SK-N-SH (cell line): Measurements from ENCODE around the gene TLE1. TPM values are rescaled to one million over a fixed set of nuclear protein-coding genes. Genes with fewer than 3 reads are reported as not detected.

ENCODE experiments used
- CTCF ChIA-PET: fragments of 300-600, 350-600 bp; formaldehyde crosslinking; extraction: SDS; loops from one replicate; lab custom pipeline; 2021; lab: Yijun Ruan, JAX
- POLR2A ChIA-PET: fragments of 350-600 bp; sonication (Branson Sonifier 250); formaldehyde crosslinking; extraction: SDS; loops from one replicate; lab custom pipeline; 2020; ENCODE audit warnings: antibody characterized with exemption, inconsistent platforms; lab: Yijun Ruan, JAX
- DNase-seq: peaks from one replicate; pipeline ENCODE4 v3.0.0; 2012
- H2AFZ ChIP-seq: fragments of 200-600 bp; sonication (generic); 2 replicates; pipeline ENCODE4 v1.8.1; 2016; ENCODE audit warnings: antibody characterized with exemption, mild to moderate bottlenecking, low read depth
- H3F3A ChIP-seq: fragments of 200-600 bp; sonication (generic); replicated peaks from 2 replicates; pipeline ENCODE3; 2016; ENCODE audit warnings: antibody characterized with exemption, mild to moderate bottlenecking; ENCODE audit not compliant: insufficient read depth
- H3K27ac ChIP-seq, 2 experiments: fragments of 200-500 bp in 1 of 2; fragments of 200-600 bp in 1 of 2; sonication (Bioruptor generic) in 1 of 2; sonication (generic), shearing (Covaris generic) in 1 of 2; 2 replicates each; pipeline versions ENCODE4 v1.5.1 to v1.6.1; 2014 to 2016; ENCODE audit warnings: low read depth in 2 of 2, inconsistent platforms in 1 of 2, low read length in 1 of 2, mild to moderate bottlenecking in 1 of 2, mixed read lengths in 1 of 2
- H3K27me3 ChIP-seq: fragments of 200-600 bp; sonication (generic), shearing (Covaris generic); 2 replicates; pipeline ENCODE4 v1.6.1; 2016; ENCODE audit warnings: mixed run types; ENCODE audit not compliant: insufficient read depth
- H3K36me3 ChIP-seq, 2 experiments: fragments of 200-500 bp in 1 of 2; fragments of 200-600 bp in 1 of 2; sonication (Bioruptor generic) in 1 of 2; sonication (generic) in 1 of 2; replicated peaks in 1 of 2; 2 replicates each; pipeline versions ENCODE3 to v1.5.1; 2014 to 2016; ENCODE audit warnings: low read length in 1 of 2, mild to moderate bottlenecking in 1 of 2; ENCODE audit not compliant: insufficient read depth in 2 of 2, control insufficient read depth in 1 of 2
- H3K4me1 ChIP-seq, 2 experiments: fragments of 200-500 bp in 1 of 2; fragments of 200-600 bp in 1 of 2; sonication (Bioruptor generic) in 1 of 2; sonication (generic), shearing (Covaris generic) in 1 of 2; 2 replicates each; pipeline versions ENCODE4 v1.5.1 to v1.6.1; 2014 to 2016; ENCODE audit warnings: low read depth in 1 of 2, low read length in 1 of 2, mixed run types in 1 of 2; ENCODE audit not compliant: insufficient read depth in 2 of 2, control insufficient read depth in 1 of 2
- H3K4me2 ChIP-seq: fragments of 200-600 bp; sonication (generic), shearing (Covaris generic); 2 replicates; pipeline ENCODE4 v1.6.1; 2017; ENCODE audit warnings: mixed run types
- H3K4me3 ChIP-seq, 2 experiments: fragments of 200-500 bp in 1 of 2; fragments of 200-600 bp in 1 of 2; sonication (Bioruptor generic) in 1 of 2; sonication (generic), shearing (Covaris generic) in 1 of 2; 2 replicates each; pipeline versions ENCODE4 v1.5.1 to v1.8.1; 2014 to 2016; ENCODE audit warnings: low read depth in 2 of 2, inconsistent platforms in 1 of 2, low read length in 1 of 2, mild to moderate bottlenecking in 1 of 2, mixed read lengths in 1 of 2, moderate library complexity in 1 of 2
- H3K79me2 ChIP-seq: fragments of 200-600 bp; sonication (generic); 2 replicates; pipeline ENCODE4 v1.8.1; 2017; ENCODE audit warnings: mild to moderate bottlenecking; ENCODE audit not compliant: insufficient read depth
- H3K9ac ChIP-seq: fragments of 200-600 bp; sonication (generic); 2 replicates; pipeline ENCODE4 v1.6.1; 2017; ENCODE audit warnings: mixed run types
- H3K9me2 ChIP-seq: fragments of 200-600 bp; sonication (generic); 2 replicates; pipeline ENCODE4 v1.6.1; 2017; ENCODE audit warnings: mixed run types
- H3K9me3 ChIP-seq: fragments of 200-600 bp; sonication (generic); 2 replicates; pipeline ENCODE4 v1.6.1; 2017; ENCODE audit warnings: mixed run types, mild to moderate bottlenecking, moderate library complexity
- H4K20me1 ChIP-seq: fragments of 200-600 bp; sonication (generic); 2 replicates; pipeline ENCODE4 v1.6.1; 2017; ENCODE audit warnings: mild to moderate bottlenecking, mixed run types; ENCODE audit not compliant: insufficient read depth
- CHD2 ChIP-seq: fragments of 150-350 bp; IDR thresholded peaks from 2 replicates; pipeline ENCODE4 v1.6.1; 2018; ENCODE audit warnings: low read length; ENCODE audit not compliant: partially characterized antibody
- ELF1 ChIP-seq: IDR thresholded peaks from 2 replicates; pipeline ENCODE4 v1.4.0; 2012
- EP300 ChIP-seq, 2 experiments: IDR thresholded peaks; 2 replicates each; pipeline versions ENCODE4 v1.4.0 to v1.6.1; 2012; ENCODE audit warnings: borderline replicate concordance in 1 of 2, low read depth in 1 of 2, low read length in 1 of 2
- FOXJ3 ChIP-seq: sonication (generic); formaldehyde crosslinking; IDR thresholded peaks from 2 replicates; pipeline ENCODE4 v1.5.1; 2020; ENCODE audit warnings: mild to moderate bottlenecking, missing genetic modification reagents
- GABPA ChIP-seq: IDR thresholded peaks from 2 replicates; pipeline ENCODE4 v1.4.0; 2012; ENCODE audit warnings: low read depth, mild to moderate bottlenecking
- JUND ChIP-seq: IDR thresholded peaks from 2 replicates; pipeline ENCODE4 v1.4.0; 2012
- MXI1 ChIP-seq: IDR thresholded peaks from 2 replicates; pipeline ENCODE4 v1.6.1; 2012; ENCODE audit warnings: mild to moderate bottlenecking, low read depth, low read length, improper control_type of control experiment
- NFIC ChIP-seq: IDR thresholded peaks from 2 replicates; pipeline ENCODE4 v1.4.0; 2012; ENCODE audit warnings: borderline replicate concordance
- POLR2AphosphoS5 ChIP-seq: IDR thresholded peaks from 2 replicates; pipeline ENCODE4 v1.6.1; 2012; ENCODE audit warnings: low read depth, low read length
- RFX5 ChIP-seq: IDR thresholded peaks from 2 replicates; pipeline ENCODE4 v1.6.1; 2012; ENCODE audit warnings: mild to moderate bottlenecking, improper control_type of control experiment, low read length
- RXRA ChIP-seq: IDR thresholded peaks from 2 replicates; pipeline ENCODE4 v1.4.0; 2012; ENCODE audit warnings: low read depth, mild to moderate bottlenecking, borderline replicate concordance
- TCF12 ChIP-seq: IDR thresholded peaks from 2 replicates; pipeline ENCODE4 v1.4.0; 2012
- YY1 ChIP-seq: IDR thresholded peaks from 2 replicates; pipeline ENCODE4 v1.4.0; 2012; ENCODE audit warnings: low read depth, mild to moderate bottlenecking
- whole genome bisulfite sequencing: methylation state at CpG from one replicate; pipeline ENCODE4 v1.1.6; 2017; ENCODE audit warnings: low lambda C conversion rate; 5-methylcytosine and 5-hydroxymethylcytosine counted together
- polyA plus RNA-seq, 3 experiments: library from polyadenylated mRNA; depleted of rRNA; stranded (reverse); fragments of >200 nt; gene quantifications; 2 replicates each; pipeline ENCODE4 v1.2.3, GENCODE V29; 2012
- TF ChIP-seq, protein P1 (sequence below): IDR thresholded peaks from 2 replicates; pipeline ENCODE4; 2012
- TF ChIP-seq, protein P2 (sequence below): IDR thresholded peaks from 2 replicates; pipeline ENCODE4 v1.4.0; 2012; ENCODE audit warnings: low read depth
- TF ChIP-seq, protein P3 (sequence below): IDR thresholded peaks from 2 replicates; pipeline ENCODE4 v1.4.0; 2012; ENCODE audit warnings: low read depth, borderline replicate concordance

TLE1 gene
- polyA plus RNA-seq, 1 of the 3 experiments (the other 2 are of a cell fraction): 33.0 TPM

DNA sequence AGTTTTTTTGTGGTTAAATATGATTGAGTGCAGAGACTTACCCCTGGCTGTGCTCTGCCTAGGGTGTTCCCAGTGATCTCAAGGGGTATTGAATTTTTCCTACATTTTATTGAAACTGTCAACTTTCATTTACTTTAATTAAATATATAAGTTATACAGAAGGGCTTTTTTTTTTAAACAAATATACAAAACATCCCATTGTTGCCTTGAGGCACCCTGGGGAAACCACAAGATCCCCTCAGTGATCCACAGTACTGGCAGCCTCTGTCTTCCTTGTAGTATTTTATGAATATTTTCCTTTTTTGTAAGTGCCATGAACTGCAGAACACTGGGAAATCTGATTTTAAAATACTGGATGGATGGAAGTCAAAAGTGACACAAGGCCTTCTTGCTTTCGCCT lies 123.7 kb downstream of the TLE1 start:
- H3K36me3 ChIP-seq: no peaks in the 10 kb centered on the region
- peaks cover 4% of the 10 kb centered on the region for H3F3A ChIP-seq
- H3K9ac ChIP-seq: no peak overlapping the region
- H3K27ac ChIP-seq: no peak overlapping the region
- WGBS: 100% methylated on average over 1 of the region's 1 CpG
- H3K27me3 ChIP-seq: no peaks in the 10 kb centered on the region
- no peaks in the 10 kb centered on the region for H3K9me3 ChIP-seq
- H3K79me2 ChIP-seq: no peaks in the 10 kb centered on the region
- H3K4me3 ChIP-seq: no peak overlapping the region
- peaks cover 0 to 11% of the 10 kb centered on the region in 2 experiments; a peak in 3 of 4 replicates for H3K4me1 ChIP-seq
- H4K20me1 ChIP-seq: no peaks in the 10 kb centered on the region
- no peak overlapping the region for H3K4me2 ChIP-seq
- POLR2A ChIA-PET: no interaction called here
- no peaks in the 10 kb centered on the region for H3K9me2 ChIP-seq
- DNase-seq: no peak
- CTCF ChIA-PET: no interaction called here
- no peak overlapping the region for H2AFZ ChIP-seq
- TF ChIP-seq, protein P1, sequence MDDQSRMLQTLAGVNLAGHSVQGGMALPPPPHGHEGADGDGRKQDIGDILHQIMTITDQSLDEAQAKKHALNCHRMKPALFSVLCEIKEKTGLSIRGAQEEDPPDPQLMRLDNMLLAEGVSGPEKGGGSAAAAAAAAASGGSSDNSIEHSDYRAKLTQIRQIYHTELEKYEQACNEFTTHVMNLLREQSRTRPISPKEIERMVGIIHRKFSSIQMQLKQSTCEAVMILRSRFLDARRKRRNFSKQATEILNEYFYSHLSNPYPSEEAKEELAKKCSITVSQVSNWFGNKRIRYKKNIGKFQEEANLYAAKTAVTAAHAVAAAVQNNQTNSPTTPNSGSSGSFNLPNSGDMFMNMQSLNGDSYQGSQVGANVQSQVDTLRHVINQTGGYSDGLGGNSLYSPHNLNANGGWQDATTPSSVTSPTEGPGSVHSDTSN: peak; percentile 18; the same call in 1 of the 2 replicates
- TF ChIP-seq JUND (no peak), EP300 (IDR thresholded peaks at IDR 0.05; ENCODE audit: borderline replicate concordance in 1 of 2, low read depth in 1 of 2, low read length in 1 of 2) (peak in 1 of 2 experiments; percentile 34; a peak in 1 of 4 replicates), TCF12 (peak; percentile 55), RFX5 (no peak), POLR2AphosphoS5 (no peak)
- TF ChIP-seq, protein P2, sequence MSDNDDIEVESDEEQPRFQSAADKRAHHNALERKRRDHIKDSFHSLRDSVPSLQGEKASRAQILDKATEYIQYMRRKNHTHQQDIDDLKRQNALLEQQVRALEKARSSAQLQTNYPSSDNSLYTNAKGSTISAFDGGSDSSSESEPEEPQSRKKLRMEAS: no peak

- no peak overlapping the region for H3K4me3 ChIP-seq
- ChIA-PET POLR2A (no interaction called here), CTCF (no interaction called here)
- H3K36me3 ChIP-seq: no peaks in the 10 kb centered on the region
- H3K27ac ChIP-seq: no peak overlapping the region
- H3K4me1 ChIP-seq: peaks cover 0 to 16% of the 10 kb centered on the region in 2 experiments
- H2AFZ ChIP-seq: no peak overlapping the region
- no peaks in the 10 kb centered on the region for H4K20me1 ChIP-seq
- H3K79me2 ChIP-seq: no peaks in the 10 kb centered on the region
- no peak overlapping the region for H3K4me2 ChIP-seq
- H3F3A ChIP-seq: peaks cover 4% of the 10 kb centered on the region
- no peak overlapping the region for H3K9ac ChIP-seq
- no peaks in the 10 kb centered on the region for H3K9me2 ChIP-seq
- no peak for DNase-seq
- no peak for TF ChIP-seq RXRA
- no peak for TF ChIP-seq CHD2
- no peak for TF ChIP-seq GABPA
- TF ChIP-seq ELF1: no peak
- TF ChIP-seq YY1: no peak
- TF ChIP-seq TCF12: no peak
- no peak for TF ChIP-seq MXI1
- TF ChIP-seq, protein P3, sequence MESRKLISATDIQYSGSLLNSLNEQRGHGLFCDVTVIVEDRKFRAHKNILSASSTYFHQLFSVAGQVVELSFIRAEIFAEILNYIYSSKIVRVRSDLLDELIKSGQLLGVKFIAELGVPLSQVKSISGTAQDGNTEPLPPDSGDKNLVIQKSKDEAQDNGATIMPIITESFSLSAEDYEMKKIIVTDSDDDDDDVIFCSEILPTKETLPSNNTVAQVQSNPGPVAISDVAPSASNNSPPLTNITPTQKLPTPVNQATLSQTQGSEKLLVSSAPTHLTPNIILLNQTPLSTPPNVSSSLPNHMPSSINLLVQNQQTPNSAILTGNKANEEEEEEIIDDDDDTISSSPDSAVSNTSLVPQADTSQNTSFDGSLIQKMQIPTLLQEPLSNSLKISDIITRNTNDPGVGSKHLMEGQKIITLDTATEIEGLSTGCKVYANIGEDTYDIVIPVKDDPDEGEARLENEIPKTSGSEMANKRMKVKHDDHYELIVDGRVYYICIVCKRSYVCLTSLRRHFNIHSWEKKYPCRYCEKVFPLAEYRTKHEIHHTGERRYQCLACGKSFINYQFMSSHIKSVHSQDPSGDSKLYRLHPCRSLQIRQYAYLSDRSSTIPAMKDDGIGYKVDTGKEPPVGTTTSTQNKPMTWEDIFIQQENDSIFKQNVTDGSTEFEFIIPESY: no peak
- TF ChIP-seq POLR2AphosphoS5: no peak
- no peak for TF ChIP-seq FOXJ3 (CRISPR knock-in tag)
- no peak for TF ChIP-seq JUND
- no peak for TF ChIP-seq NFIC
- WGBS: 90% methylated on average over 4 of the region's 4 CpGs
- H3K9me3 ChIP-seq: no peaks in the 10 kb centered on the region
- H3K27me3 ChIP-seq: no peaks in the 10 kb centered on the region
Measured at GRCh38 chr9:81565144-81565543, 124.2 kb downstream of the TLE1 start.
